ENCODE measurements around the gene KIAA1671.

KIAA1671 gene

DNA sequence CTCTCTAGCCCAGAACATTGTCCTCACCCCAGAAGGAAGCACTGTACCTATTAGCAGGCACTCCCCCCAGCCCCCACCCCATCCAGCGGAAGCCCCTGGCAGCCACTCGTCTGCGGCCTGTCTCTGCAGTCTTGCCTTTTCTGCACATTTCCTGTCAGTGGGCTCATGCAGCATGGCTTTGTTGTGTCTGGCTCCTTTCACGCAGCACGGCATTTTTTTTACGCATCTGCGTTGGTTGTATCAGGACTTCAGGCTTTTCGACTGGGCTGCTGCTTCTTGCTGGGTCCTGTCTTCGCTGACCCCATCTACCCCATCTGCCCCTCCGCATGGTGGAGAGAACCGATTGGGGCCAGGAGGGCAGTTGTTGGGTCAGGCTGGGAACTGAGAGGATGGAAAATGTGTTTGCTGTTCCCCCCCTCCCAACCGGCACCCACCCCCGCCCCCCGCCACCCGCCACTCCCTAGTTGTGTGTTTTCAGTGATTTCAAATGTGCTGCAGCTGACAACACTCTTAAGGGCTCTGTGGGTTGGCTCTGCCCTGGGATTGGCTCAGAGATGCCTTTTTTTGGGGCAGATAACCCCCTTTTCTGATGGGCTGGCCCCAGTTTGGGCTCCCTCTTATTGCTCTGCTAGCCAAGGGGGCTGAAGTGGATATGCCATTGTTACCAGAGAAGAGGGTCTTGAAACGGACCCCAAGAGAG lies 110.0 kb downstream of the KIAA1671 start:
- Histone ChIP-seq H2AFZ (ENCODE audit: low read length) (peak overlapping the region; percentile 71), H3F3A (ENCODE audit: low read depth) (no peaks in the 10 kb centered on the region), H3K79me2 (ENCODE audit: insufficient read depth, low read length) (no peaks in the 10 kb centered on the region), H3K4me1 (ENCODE audit: insufficient read depth, low read length, poor library complexity, severe bottlenecking) (peaks cover 14% of the 10 kb centered on the region), H3K4me2 (ENCODE audit: low read depth, low read length, poor library complexity, severe bottlenecking) (peak overlapping the region; percentile 73), H3K9me2 (replicated peaks; ENCODE audit: low read depth, low read length) (no peaks in the 10 kb centered on the region), H3K4me3 (ENCODE audit: low read length, poor library complexity, severe bottlenecking) (peak overlapping the region; percentile 55), H3K9ac (ENCODE audit: low read depth, low read length, poor library complexity, severe bottlenecking) (peak overlapping the region; percentile 62), H3K36me3 (ENCODE audit: insufficient read depth, low read length) (no peaks in the 10 kb centered on the region), H3K27me3 (ENCODE audit: insufficient read depth, low read length, poor library complexity, severe bottlenecking) (no peaks in the 10 kb centered on the region), H4K20me1 (ENCODE audit: insufficient read depth, low read length, poor library complexity, severe bottlenecking) (no peaks in the 10 kb centered on the region), H3K9me3 (ENCODE audit: insufficient read depth, low read depth, low read length) (no peaks in the 10 kb centered on the region)
- TF ChIP-seq, protein P1, sequence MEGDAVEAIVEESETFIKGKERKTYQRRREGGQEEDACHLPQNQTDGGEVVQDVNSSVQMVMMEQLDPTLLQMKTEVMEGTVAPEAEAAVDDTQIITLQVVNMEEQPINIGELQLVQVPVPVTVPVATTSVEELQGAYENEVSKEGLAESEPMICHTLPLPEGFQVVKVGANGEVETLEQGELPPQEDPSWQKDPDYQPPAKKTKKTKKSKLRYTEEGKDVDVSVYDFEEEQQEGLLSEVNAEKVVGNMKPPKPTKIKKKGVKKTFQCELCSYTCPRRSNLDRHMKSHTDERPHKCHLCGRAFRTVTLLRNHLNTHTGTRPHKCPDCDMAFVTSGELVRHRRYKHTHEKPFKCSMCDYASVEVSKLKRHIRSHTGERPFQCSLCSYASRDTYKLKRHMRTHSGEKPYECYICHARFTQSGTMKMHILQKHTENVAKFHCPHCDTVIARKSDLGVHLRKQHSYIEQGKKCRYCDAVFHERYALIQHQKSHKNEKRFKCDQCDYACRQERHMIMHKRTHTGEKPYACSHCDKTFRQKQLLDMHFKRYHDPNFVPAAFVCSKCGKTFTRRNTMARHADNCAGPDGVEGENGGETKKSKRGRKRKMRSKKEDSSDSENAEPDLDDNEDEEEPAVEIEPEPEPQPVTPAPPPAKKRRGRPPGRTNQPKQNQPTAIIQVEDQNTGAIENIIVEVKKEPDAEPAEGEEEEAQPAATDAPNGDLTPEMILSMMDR (conservative IDR thresholded peaks at IDR 0.05; ENCODE audit: low read length), result no peak
- no peak for TF ChIP-seq EZH2phosphoT487 (IDR thresholded peaks at IDR 0.05; ENCODE audit: borderline replicate concordance)

DNA sequence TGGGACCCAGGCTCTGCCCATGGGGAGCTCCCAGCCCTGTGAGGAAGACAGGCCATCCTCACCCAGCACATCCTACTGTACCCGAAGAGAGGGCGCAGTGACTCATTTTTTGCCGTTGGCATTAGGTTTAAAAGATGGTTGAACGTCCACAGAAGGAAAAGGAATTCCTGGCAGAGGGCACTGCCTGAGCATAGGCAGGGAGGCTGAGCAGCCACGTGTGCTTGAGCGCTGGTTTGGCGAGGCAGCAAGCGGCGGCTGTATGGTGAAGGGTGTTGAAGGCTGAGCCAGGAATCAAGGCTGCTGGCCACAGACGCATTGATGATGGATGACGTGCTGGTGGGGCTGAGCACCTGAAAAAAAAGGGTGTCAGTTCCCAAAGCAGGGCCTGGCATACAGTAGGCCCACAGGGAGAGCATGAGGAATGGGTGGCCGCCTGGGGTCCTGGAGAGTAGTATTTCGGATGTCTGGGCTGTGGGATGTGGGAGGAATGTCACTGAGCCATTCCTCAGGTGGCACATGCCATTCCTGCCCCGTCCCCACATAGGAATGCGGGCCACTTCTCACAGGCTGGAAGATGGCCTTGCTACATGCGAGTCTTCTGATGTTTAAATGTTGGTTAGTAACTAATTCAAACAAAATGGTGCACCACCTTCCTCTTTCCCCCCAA lies 112.5 kb downstream of the KIAA1671 start:
- Histone ChIP-seq H3K4me3 (ENCODE audit: low read length, poor library complexity, severe bottlenecking) (no peak overlapping the region), H3K4me1 (ENCODE audit: insufficient read depth, low read length, poor library complexity, severe bottlenecking) (peaks cover 36% of the 10 kb centered on the region), H3K9ac (ENCODE audit: low read depth, low read length, poor library complexity, severe bottlenecking) (no peak overlapping the region), H3K9me2 (replicated peaks; ENCODE audit: low read depth, low read length) (no peaks in the 10 kb centered on the region), H3K36me3 (ENCODE audit: insufficient read depth, low read length) (no peaks in the 10 kb centered on the region), H3F3A (ENCODE audit: low read depth) (no peaks in the 10 kb centered on the region), H4K20me1 (ENCODE audit: insufficient read depth, low read length, poor library complexity, severe bottlenecking) (no peaks in the 10 kb centered on the region), H3K79me2 (ENCODE audit: insufficient read depth, low read length) (no peaks in the 10 kb centered on the region), H2AFZ (ENCODE audit: low read length) (no peak overlapping the region), H3K27me3 (ENCODE audit: insufficient read depth, low read length, poor library complexity, severe bottlenecking) (no peaks in the 10 kb centered on the region), H3K4me2 (ENCODE audit: low read depth, low read length, poor library complexity, severe bottlenecking) (no peak overlapping the region), H3K9me3 (ENCODE audit: insufficient read depth, low read depth, low read length) (no peaks in the 10 kb centered on the region)
- TF ChIP-seq EZH2phosphoT487 (IDR thresholded peaks at IDR 0.05; ENCODE audit: borderline replicate concordance), result no peak
- TF ChIP-seq, protein P1 (conservative IDR thresholded peaks at IDR 0.05; ENCODE audit: low read length), result no peak

DNA sequence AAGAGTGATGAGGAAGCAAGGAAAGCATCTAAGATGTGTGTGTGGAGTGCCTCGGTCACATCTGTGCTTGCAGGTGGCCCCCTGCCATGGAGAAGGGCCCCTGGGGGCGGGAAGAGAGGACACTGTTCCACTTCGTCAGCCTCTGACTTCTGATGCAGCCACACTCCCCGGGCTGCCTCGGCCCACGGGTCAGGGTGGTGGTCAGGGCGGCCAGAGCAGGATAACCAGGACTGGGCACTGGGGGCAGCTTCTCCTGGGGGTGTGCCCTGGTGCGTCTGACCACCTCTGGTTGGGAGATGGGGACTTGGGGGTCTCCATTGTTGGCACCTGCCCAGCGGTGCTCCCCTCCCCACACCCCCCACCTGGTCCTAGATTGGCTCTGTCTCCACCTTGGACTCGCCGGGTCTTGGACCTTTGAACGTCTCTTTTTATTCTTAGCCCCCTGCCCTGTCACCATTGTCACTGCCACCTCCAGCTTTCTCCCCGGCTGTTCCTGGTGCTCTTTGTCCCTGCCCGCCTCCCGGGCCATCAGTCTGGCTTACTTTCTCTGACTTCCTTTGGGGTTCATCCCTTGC lies 114.4 kb downstream of the KIAA1671 start:
- no peak for TF ChIP-seq EZH2phosphoT487 (IDR thresholded peaks at IDR 0.05; ENCODE audit: borderline replicate concordance)
- TF ChIP-seq, protein P1 (conservative IDR thresholded peaks at IDR 0.05; ENCODE audit: low read length), result no peak
- no peak overlapping the region for H2AFZ ChIP-seq (ENCODE audit: low read length)
- no peaks in the 10 kb centered on the region for H3K79me2 ChIP-seq (ENCODE audit: insufficient read depth, low read length)
- H4K20me1 ChIP-seq (ENCODE audit: insufficient read depth, low read length, poor library complexity, severe bottlenecking), result no peaks in the 10 kb centered on the region
- no peaks in the 10 kb centered on the region for H3K9me2 ChIP-seq (replicated peaks; ENCODE audit: low read depth, low read length)
- no peaks in the 10 kb centered on the region for H3F3A ChIP-seq (ENCODE audit: low read depth)
- no peaks in the 10 kb centered on the region for H3K36me3 ChIP-seq (ENCODE audit: insufficient read depth, low read length)
- no peak overlapping the region for H3K9ac ChIP-seq (ENCODE audit: low read depth, low read length, poor library complexity, severe bottlenecking)
- no peaks in the 10 kb centered on the region for H3K9me3 ChIP-seq (ENCODE audit: insufficient read depth, low read depth, low read length)
- H3K4me1 ChIP-seq (ENCODE audit: insufficient read depth, low read length, poor library complexity, severe bottlenecking), result peaks cover 33% of the 10 kb centered on the region
- H3K27me3 ChIP-seq (ENCODE audit: insufficient read depth, low read length, poor library complexity, severe bottlenecking), result no peaks in the 10 kb centered on the region
- no peak overlapping the region for H3K4me3 ChIP-seq (ENCODE audit: low read length, poor library complexity, severe bottlenecking)
- no peak overlapping the region for H3K4me2 ChIP-seq (ENCODE audit: low read depth, low read length, poor library complexity, severe bottlenecking)

All from Loucy (cell line).